H54 (cell line): Measurements from ENCODE around the gene TNRC6B.
"Not testable (repeated sequence)": the region's sequence is repeated elsewhere in the genome, so short reads cannot be mapped to it uniquely, and the experiment has no call there.

Experiments used
- DNase-seq: peaks from one replicate; pipeline ENCODE4 v3.0.0; 2011; ENCODE audit warnings: low spot score, mixed read lengths; ENCODE audit not compliant: insufficient read length
- FAIRE-seq: peaks from 3 replicates; lab custom pipeline; 2011; peaks lifted over from hg19 to GRCh38; lab: Jason Lieb, UNC
- POLR2A ChIP-seq: IDR thresholded peaks from 2 replicates; pipeline ENCODE4 v1.6.1; 2011; ENCODE audit warnings: low read depth, mild to moderate bottlenecking, low read length

The TNRC6B gene

DNA sequence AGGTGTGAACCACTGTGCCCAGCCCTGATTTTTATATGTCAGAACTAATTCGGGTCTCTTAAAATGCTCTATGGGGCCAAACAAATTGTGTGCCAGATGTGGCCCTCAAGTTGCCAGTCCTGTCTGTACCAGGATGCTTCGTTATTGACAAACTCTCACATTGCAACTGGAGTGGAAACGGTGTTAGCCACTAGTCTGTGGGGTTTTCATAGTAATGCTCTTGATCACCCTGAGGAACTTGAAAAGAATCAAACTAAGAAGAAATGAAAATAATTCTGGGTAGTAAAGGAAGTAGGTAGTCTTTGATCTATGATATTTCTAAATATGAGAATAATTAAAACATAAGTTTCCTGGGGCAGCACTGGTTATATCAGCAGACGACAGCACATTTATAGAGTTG, 101.3 kb downstream of the TNRC6B start:
- FAIRE-seq: no peak
- DNase-seq: no peak
- TF ChIP-seq POLR2A: no peak

DNA sequence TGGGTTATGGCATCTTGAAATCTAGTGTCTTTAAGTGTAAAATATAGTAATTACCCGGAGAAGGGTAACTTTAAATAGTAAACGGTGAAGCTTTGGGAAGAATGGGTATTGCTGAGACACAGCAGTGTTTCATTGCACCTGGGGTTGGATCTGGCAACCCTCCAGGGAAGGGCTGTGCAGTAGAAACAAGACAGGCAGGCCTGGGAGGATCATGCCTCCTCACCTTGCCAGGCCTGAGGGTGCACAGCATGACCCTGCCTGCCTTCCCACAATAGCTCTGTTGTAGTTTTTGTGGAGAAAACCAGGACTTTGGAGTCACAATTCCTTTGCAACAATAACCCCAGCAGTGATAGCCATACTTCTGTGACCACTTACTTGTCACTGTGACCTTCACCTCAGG, 104.0 kb downstream of the TNRC6B start:
- TF ChIP-seq POLR2A: no peak
- FAIRE-seq (no peak), DNase-seq (no peak)

DNA sequence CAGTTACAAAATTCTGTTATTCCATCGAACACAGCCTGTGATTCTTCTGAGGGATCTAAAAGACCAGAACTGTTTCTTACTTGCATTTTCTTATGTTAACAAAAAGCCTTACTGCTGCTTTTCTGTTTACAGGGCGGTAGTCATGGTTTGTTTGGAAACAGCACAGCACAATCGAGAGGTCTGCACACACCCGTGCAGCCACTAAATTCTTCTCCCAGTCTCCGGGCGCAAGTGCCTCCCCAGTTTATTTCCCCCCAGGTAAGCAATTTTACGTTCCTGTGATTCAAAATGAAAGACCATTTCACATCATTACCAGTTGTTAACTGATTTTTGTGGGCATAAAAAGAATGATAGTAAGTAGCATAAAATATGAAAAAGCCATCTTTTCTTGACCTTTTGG, 107.8 kb downstream of the TNRC6B start:
- TF ChIP-seq POLR2A: no peak
- no peak for FAIRE-seq
- no peak for DNase-seq

DNA sequence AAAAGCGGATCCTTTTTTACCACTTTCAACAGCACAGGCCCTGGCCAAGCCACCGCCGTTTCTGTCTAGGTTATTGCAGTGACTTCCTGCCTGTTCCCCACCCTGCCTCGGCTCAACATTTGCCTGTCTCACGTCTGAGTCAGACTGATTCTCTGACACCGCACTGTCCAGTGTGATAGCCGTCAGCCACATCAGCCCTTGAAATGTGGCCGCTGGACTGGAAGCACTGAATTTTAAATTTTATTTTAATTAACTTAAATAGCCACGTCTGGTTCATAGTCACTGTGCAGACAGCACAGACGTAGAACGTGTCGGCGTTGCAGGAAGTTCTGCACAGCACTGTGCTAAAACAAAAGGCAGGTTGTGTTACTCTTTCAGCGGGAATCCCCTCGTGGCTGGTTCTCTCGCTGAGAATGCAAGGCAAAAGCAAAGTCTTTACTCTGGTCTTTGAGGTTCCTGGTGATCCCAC, 112.3 kb downstream of the TNRC6B start:
- DNase-seq (no peak), FAIRE-seq (no peak)

DNA sequence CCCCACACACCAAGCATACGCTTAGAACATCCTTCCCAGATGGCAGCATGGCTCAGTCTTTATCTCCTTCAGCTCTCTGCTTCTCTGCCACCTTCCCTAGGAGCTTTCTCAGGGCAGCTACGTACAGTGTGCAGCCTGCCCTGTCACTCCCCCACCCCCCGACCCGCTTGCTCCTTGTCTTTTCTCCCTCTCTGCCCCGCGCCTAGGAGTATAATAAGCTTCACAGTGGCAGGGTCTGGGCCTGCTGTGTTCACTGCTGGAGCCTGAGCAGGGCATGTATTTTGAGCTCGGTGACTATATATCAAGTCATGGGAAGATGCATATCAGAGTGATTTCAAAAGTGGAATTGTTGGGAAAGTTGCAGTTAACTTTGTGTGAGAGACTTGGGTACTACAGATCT, 112.8 kb downstream of the TNRC6B start:
- FAIRE-seq: no peak
- no peak for TF ChIP-seq POLR2A
- DNase-seq: no peak

More for the DNA sequence above, 112.3 kb downstream of the TNRC6B start:
- TF ChIP-seq POLR2A: no peak

DNA sequence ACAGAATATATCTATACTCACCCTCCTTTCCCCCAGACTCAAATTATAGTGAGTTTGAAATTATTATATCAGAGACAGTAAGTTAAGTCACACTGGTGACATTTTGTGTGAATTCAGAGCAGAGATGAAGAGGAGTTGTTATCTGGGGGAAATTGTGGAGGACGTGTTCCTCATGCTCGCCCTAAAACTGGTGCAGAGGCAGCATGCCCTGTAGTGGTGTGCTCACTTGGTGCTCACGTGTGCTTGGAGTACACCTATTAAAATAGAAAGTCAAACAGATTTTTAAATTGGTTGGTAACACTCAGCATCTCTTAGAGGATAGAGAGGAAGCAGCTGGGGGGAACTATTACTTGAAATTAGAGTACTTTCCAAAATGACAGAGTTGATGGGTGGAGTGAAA, 117.0 kb downstream of the TNRC6B start:
- no peak for TF ChIP-seq POLR2A
- FAIRE-seq (no peak), DNase-seq (no peak)

DNA sequence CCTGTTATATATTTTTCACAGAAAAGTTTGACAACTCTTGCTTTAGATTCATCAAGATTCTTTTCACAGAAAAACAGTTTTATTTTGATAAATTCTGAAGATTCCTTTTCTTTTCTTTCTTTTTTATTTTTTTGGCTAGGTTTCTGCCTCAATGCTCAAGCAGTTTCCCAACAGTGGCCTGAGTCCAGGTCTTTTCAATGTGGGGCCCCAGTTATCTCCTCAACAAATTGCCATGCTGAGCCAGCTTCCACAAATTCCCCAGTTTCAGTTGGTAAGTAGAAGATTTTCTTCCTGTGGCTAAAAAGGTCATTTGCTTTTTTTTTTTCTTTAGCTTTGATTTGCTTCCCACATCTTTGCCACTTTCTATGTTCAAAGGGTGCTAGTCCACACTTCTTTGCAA, 122.6 kb downstream of the TNRC6B start:
- DNase-seq: no peak
- FAIRE-seq: no peak
- TF ChIP-seq POLR2A: no peak

DNA sequence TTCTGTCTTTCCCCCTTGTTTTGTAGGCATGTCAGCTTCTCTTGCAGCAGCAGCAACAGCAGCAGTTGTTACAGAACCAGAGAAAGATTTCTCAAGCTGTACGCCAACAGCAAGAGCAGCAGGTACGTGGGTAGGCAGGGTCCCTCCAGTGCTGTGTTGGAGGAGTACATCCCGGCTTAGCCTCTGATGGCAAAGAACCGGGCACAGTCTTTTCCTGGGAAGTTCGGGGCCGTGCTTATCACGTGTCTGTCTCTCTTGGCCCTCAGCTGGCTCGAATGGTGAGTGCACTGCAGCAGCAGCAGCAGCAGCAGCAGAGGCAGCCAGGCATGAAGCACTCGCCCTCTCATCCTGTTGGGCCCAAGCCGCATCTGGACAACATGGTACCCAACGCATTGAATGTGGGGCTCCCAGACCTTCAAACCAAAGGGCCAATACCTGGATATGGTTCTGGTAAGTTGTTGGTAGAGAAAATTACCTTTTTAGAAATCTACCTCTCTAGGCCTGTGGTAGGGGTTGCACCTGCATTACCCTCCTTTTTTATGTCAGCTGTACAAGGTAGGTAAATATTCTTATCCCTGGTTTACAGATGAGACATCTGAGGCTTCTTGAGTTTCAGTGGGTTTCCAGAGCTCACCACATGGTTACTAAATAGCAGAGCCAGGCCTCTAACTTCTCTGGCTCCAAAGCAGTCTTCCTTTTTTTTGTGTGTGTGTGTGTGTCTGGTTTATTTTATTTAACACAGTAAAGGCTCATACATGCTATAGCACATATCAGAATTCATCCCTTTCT, 123.4 kb downstream of the TNRC6B start:
- FAIRE-seq: no peak

DNA sequence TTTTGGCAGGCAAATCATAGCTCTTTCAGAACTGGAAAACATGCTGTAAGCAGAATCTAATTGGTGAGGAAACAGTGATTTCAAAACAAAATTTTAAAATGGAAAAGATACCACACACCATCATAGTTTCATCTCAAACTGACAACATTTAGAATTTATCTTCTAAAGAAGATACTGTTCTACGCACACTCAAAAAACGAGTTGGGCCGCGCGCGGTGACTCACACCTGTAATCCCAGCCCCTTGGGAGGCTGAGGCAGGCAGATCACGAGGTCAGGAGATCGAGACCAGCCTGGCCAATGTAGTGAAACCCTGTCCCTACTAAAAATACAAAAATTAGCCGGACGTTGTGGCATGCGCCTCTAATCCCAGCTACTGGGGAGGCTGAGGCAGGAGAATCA, 124.4 kb downstream of the TNRC6B start:
- FAIRE-seq (no peak), DNase-seq (no peak)
- no peak for TF ChIP-seq POLR2A

More for the DNA sequence above, 123.4 kb downstream of the TNRC6B start:
- no peak for DNase-seq
- no peak for TF ChIP-seq POLR2A

DNA sequence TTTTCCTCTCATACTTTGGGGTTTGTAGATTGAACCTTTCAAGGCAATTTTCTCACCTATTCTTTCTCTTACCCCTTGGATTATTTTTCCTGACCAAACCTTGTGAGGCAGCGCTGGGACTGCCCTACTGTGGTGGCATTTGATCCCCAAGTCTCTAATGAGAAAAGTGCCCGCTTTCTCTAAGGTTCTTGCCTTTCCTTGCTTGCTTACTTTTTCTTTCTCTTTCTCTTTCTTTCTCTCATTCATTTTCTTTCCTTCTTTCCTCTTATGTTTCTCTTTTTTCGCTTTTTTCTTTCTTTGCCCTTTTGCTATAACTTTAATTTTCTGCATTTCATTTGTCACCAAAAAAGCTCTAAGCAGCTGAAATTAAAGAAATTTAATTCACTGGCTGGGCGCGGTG, 127.9 kb downstream of the TNRC6B start:
- no peak for TF ChIP-seq POLR2A
- DNase-seq (no peak), FAIRE-seq (no peak)

DNA sequence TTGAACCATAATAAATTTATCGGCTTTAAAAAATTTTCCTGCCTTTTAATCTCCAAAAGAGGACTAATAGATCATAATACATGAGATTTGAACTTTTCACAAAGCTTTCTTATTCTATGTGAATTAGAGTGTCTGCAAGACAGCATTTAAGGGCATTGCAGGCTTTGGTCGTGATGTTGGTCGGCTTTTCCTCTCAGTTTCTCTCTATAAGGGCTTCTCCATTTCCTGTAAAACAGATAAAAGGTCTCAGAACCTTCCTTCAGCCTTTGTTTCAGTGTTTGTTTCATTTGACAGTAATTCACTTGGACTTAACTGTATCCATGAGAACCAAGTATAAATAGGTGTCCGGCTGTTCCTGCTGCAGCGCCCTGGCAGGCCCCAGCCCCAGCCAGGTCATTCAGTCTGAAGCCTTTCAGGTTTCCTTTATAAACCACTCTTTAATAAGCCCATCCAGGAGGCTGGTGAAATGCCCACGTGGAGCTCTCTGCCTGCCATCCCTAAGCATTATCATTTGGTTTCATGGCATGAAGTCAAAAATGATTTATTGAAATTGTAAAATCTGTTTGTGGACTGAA, 131.4 kb downstream of the TNRC6B start:
- TF ChIP-seq POLR2A: no peak
- DNase-seq: no peak
- no peak for FAIRE-seq

DNA sequence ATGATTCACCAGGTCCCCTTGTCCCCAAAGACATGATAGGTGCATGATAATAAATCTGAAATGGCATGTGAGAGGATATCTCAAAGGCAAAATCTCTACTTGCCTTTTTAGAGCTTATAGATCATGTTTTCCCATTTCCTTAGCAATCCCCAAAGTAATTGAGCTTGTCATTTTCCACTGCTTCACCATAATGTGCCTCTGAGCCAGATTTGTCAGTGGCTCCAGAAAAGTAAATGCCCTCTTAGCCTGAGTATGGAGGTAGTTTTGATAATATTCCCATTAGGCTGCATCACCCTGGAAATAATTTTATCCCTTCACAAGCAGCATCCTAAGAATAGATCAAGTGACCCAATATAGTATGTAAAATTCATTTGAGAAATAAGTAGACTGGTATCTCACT, 131.9 kb downstream of the TNRC6B start:
- DNase-seq: no peak
- FAIRE-seq: no peak
- no peak for TF ChIP-seq POLR2A

DNA sequence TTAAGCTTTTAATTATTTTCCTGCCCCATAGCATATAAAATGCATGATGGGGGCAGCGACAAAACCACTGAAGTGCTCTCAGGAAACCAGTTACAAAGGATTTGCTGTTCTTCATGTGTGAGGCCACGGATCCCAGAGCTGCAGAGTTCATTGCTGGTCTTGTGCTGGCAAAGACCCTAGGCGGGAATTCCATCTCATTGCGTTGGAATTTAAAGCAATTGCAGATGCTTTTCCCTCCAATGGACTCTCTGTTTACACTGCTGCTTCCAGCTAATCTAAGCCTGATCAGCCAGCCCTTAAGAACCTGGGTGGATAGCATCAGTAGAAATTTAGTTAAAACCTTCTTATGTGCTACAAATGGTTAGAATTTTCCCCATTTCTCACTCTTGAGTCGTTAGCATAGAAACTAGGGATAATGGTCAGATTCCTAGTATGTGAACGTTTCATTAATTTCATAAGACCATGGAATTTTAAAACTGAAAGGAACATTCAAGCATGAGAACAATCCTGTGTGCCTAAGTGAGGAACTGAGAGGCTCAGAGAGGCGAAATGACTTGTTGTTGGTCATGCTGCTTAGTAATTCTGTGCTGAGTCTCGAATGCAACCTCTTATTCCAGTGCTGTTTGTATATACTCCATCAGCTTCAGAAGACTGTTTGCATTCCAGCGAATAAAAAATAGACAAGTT, 132.5 kb downstream of the TNRC6B start:
- no peak for TF ChIP-seq POLR2A
- DNase-seq: no peak
- no peak for FAIRE-seq

DNA sequence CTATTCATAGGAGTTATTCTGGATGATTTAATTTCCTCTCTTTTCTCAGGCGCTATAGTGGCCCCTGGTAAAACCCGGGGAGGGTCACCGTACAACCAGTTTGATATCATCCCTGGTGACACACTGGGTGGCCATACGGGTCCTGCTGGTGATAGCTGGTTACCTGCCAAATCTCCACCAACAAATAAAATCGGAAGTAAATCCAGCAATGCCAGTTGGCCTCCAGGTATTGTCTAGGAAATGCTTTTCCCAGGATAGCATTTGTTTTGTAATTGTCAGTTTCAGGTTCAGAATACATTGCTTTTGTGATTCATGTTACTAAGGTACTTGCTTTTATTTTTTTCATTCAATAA, 133.0 kb downstream of the TNRC6B start:
- no peak for TF ChIP-seq POLR2A
- FAIRE-seq (no peak), DNase-seq (no peak)

DNA sequence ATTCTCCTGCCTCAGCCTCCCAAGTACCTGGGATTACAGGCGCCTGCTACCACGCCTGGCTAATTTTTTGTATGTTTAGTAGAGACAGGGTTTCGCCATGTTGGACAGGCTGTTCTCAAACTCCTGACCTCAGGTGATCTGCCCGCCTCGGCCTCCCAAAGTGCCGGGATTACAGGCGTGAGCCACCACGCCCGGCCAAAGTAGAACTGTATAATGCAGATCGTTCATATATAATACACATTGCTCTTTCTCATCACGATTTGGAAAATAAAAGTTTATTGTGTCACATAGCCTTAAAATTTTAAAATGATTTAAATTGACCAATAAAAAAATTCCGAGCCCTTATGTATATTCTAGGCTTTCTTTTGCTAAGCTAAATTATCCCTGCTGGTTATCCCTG, 133.9 kb downstream of the TNRC6B start:
- DNase-seq, FAIRE-seq: not testable (repeated sequence)
